ENCODE data around the gene USP54. TPM values are rescaled to one million over a fixed set of nuclear protein-coding genes. Genes with fewer than 3 reads are reported as not detected.

Gene USP54
- total and polyA plus RNA-seq, 2 experiments from 2014 or later, result 15.1 to 27.4 TPM

DNA sequence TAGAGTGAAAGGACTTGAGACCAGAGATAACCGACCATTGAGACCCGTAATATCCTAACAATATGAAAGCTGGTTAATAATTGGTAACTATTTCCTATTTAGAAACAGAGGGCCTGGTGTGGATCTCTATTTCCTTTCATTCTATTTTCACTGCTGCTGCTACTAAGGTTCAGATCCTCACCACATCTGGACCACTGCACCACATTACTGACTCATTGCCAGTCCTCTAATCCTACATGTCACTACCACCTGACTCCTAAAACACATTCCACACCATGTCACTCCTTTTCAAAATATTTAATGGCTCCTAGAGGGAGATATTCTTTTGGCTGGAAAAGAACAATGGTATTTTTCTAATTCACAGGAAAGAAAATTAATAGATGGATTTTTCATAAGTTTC, 6.4 kb downstream of the USP54 start:
- Histone ChIP-seq H3K4me1 (ENCODE audit: insufficient read depth) (peaks cover 9% of the 10 kb centered on the region), H4K20me1 (replicated peaks; ENCODE audit: insufficient read depth) (no peaks in the 10 kb centered on the region), H3F3A (replicated peaks; ENCODE audit: low read depth) (no peaks in the 10 kb centered on the region), H3K27ac (ENCODE audit: low read depth) (no peak overlapping the region), H3K4me3 (no peak overlapping the region), H3K79me2 (replicated peaks; ENCODE audit: insufficient read depth) (peaks cover 22% of the 10 kb centered on the region), H3K36me3 (ENCODE audit: insufficient read depth) (no peaks in the 10 kb centered on the region), H3K27me3 (ENCODE audit: insufficient read depth) (no peaks in the 10 kb centered on the region), H2AFZ (no peak overlapping the region), H3K4me2 (no peak overlapping the region), H3K9me2 (ENCODE audit: insufficient read depth) (no peaks in the 10 kb centered on the region)
- ATAC-seq, result no peak
- TF ChIP-seq, protein P1, sequence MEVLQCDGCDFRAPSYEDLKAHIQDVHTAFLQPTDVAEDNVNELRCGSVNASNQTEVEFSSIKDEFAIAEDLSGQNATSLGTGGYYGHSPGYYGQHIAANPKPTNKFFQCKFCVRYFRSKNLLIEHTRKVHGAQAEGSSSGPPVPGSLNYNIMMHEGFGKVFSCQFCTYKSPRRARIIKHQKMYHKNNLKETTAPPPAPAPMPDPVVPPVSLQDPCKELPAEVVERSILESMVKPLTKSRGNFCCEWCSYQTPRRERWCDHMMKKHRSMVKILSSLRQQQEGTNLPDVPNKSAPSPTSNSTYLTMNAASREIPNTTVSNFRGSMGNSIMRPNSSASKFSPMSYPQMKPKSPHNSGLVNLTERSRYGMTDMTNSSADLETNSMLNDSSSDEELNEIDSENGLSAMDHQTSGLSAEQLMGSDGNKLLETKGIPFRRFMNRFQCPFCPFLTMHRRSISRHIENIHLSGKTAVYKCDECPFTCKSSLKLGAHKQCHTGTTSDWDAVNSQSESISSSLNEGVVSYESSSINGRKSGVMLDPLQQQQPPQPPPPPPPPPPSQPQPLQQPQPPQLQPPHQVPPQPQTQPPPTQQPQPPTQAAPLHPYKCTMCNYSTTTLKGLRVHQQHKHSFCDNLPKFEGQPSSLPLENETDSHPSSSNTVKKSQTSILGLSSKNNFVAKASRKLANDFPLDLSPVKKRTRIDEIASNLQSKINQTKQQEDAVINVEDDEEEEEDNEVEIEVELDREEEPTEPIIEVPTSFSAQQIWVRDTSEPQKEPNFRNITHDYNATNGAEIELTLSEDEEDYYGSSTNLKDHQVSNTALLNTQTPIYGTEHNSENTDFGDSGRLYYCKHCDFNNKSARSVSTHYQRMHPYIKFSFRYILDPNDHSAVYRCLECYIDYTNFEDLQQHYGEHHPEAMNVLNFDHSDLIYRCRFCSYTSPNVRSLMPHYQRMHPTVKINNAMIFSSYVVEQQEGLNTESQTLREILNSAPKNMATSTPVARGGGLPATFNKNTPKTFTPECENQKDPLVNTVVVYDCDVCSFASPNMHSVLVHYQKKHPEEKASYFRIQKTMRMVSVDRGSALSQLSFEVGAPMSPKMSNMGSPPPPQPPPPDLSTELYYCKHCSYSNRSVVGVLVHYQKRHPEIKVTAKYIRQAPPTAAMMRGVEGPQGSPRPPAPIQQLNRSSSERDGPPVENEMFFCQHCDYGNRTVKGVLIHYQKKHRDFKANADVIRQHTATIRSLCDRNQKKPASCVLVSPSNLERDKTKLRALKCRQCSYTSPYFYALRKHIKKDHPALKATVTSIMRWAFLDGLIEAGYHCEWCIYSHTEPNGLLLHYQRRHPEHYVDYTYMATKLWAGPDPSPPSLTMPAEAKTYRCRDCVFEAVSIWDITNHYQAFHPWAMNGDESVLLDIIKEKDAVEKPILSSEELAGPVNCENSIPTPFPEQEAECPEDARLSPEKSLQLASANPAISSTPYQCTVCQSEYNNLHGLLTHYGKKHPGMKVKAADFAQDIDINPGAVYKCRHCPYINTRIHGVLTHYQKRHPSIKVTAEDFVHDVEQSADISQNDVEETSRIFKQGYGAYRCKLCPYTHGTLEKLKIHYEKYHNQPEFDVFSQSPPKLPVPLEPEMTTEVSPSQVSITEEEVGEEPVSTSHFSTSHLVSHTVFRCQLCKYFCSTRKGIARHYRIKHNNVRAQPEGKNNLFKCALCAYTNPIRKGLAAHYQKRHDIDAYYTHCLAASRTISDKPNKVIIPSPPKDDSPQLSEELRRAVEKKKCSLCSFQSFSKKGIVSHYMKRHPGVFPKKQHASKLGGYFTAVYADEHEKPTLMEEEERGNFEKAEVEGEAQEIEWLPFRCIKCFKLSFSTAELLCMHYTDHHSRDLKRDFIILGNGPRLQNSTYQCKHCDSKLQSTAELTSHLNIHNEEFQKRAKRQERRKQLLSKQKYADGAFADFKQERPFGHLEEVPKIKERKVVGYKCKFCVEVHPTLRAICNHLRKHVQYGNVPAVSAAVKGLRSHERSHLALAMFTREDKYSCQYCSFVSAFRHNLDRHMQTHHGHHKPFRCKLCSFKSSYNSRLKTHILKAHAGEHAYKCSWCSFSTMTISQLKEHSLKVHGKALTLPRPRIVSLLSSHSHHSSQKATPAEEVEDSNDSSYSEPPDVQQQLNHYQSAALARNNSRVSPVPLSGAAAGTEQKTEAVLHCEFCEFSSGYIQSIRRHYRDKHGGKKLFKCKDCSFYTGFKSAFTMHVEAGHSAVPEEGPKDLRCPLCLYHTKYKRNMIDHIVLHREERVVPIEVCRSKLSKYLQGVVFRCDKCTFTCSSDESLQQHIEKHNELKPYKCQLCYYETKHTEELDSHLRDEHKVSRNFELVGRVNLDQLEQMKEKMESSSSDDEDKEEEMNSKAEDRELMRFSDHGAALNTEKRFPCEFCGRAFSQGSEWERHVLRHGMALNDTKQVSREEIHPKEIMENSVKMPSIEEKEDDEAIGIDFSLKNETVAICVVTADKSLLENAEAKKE (CRISPR knock-in tag; IDR thresholded peaks at IDR 0.05), result no peak
- TF ChIP-seq ZNF331 (CRISPR knock-in tag; IDR thresholded peaks at IDR 0.05; ENCODE audit: low read depth) (no peak), NANOG (IDR thresholded peaks at IDR 0.05; ENCODE audit: borderline replicate concordance) (no peak), JUNB (IDR thresholded peaks at IDR 0.05; ENCODE audit: unreplicated experiment) (no peak), STAT1 (IDR thresholded peaks at IDR 0.05; ENCODE audit: unreplicated experiment) (no peak), CREB1 (CRISPR knock-in tag; IDR thresholded peaks at IDR 0.05; ENCODE audit: low read depth) (no peak), ZNF114 (CRISPR knock-in tag; IDR thresholded peaks at IDR 0.05) (no peak), POLR2AphosphoS5 (IDR thresholded peaks at IDR 0.05; ENCODE audit: low read depth) (no peak), EZH2 (IDR thresholded peaks at IDR 0.05; ENCODE audit: low read depth, unreplicated experiment) (no peak), EZH2phosphoT487 (IDR thresholded peaks at IDR 0.05; ENCODE audit: unreplicated experiment) (no peak)
- TF ChIP-seq, protein P2, sequence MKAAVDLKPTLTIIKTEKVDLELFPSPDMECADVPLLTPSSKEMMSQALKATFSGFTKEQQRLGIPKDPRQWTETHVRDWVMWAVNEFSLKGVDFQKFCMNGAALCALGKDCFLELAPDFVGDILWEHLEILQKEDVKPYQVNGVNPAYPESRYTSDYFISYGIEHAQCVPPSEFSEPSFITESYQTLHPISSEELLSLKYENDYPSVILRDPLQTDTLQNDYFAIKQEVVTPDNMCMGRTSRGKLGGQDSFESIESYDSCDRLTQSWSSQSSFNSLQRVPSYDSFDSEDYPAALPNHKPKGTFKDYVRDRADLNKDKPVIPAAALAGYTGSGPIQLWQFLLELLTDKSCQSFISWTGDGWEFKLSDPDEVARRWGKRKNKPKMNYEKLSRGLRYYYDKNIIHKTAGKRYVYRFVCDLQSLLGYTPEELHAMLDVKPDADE (IDR thresholded peaks at IDR 0.05), result no peak
- TF ChIP-seq, protein P3, sequence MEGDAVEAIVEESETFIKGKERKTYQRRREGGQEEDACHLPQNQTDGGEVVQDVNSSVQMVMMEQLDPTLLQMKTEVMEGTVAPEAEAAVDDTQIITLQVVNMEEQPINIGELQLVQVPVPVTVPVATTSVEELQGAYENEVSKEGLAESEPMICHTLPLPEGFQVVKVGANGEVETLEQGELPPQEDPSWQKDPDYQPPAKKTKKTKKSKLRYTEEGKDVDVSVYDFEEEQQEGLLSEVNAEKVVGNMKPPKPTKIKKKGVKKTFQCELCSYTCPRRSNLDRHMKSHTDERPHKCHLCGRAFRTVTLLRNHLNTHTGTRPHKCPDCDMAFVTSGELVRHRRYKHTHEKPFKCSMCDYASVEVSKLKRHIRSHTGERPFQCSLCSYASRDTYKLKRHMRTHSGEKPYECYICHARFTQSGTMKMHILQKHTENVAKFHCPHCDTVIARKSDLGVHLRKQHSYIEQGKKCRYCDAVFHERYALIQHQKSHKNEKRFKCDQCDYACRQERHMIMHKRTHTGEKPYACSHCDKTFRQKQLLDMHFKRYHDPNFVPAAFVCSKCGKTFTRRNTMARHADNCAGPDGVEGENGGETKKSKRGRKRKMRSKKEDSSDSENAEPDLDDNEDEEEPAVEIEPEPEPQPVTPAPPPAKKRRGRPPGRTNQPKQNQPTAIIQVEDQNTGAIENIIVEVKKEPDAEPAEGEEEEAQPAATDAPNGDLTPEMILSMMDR (conservative IDR thresholded peaks at IDR 0.05; ENCODE audit: low read depth in 2 of 2), result no peak
- TF ChIP-seq, protein P4, sequence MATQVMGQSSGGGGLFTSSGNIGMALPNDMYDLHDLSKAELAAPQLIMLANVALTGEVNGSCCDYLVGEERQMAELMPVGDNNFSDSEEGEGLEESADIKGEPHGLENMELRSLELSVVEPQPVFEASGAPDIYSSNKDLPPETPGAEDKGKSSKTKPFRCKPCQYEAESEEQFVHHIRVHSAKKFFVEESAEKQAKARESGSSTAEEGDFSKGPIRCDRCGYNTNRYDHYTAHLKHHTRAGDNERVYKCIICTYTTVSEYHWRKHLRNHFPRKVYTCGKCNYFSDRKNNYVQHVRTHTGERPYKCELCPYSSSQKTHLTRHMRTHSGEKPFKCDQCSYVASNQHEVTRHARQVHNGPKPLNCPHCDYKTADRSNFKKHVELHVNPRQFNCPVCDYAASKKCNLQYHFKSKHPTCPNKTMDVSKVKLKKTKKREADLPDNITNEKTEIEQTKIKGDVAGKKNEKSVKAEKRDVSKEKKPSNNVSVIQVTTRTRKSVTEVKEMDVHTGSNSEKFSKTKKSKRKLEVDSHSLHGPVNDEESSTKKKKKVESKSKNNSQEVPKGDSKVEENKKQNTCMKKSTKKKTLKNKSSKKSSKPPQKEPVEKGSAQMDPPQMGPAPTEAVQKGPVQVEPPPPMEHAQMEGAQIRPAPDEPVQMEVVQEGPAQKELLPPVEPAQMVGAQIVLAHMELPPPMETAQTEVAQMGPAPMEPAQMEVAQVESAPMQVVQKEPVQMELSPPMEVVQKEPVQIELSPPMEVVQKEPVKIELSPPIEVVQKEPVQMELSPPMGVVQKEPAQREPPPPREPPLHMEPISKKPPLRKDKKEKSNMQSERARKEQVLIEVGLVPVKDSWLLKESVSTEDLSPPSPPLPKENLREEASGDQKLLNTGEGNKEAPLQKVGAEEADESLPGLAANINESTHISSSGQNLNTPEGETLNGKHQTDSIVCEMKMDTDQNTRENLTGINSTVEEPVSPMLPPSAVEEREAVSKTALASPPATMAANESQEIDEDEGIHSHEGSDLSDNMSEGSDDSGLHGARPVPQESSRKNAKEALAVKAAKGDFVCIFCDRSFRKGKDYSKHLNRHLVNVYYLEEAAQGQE (IDR thresholded peaks at IDR 0.05; ENCODE audit: unreplicated experiment), result no peak
- peaks cover 17% of the 10 kb centered on the region for H3K4me1 Mint-ChIP-seq
- H3K9me3 Mint-ChIP-seq, result peaks cover 5% of the 10 kb centered on the region; the same call in 1 of the 3 replicates
- H3K27ac Mint-ChIP-seq, result no peak overlapping the region
- H3K4me3 Mint-ChIP-seq, result no peak overlapping the region
- H3K36me3 Mint-ChIP-seq (ENCODE audit: low read depth), result peaks cover 10% of the 10 kb centered on the region
- DNase-seq (ENCODE audit: low spot score), result no peak
- peaks cover 7% of the 10 kb centered on the region for H3K27me3 Mint-ChIP-seq (ENCODE audit: insufficient read depth, low read depth, poor library complexity)

Data from GM23338 (cell line).